HG02759 (cell line): Measurements from ENCODE around the gene BMF.

Experiments used
- ATAC-seq: cut with Tn5 transposase; IDR thresholded peaks from one replicate; pipeline ENCODE4 v1.9.1; 2021; ENCODE audit warnings: mild to moderate bottlenecking, moderate library complexity; ENCODE audit not compliant: unreplicated experiment

Gene BMF

GRCh38 chr15:40050788-40051470 is 57.8 kb downstream of the BMF start:
- ATAC-seq, result no peak

GRCh38 chr15:40048926-40049475 is 59.7 kb downstream of the BMF start:
- ATAC-seq, result no peak

GRCh38 chr15:40048211-40048792 is 60.4 kb downstream of the BMF start:
- no peak for ATAC-seq

GRCh38 chr15:40047415-40048210 is 61.1 kb downstream of the BMF start:
- ATAC-seq, result peak; percentile 67

GRCh38 chr15:40046721-40047414 is 61.8 kb downstream of the BMF start:
- ATAC-seq, result no peak

GRCh38 chr15:40045572-40046217 is 63.0 kb downstream of the BMF start:
- ATAC-seq, result peak; percentile 14

GRCh38 chr15:40044717-40045571 is 63.7 kb downstream of the BMF start:
- peak; percentile 80 for ATAC-seq

- ATAC-seq, result no peak
Measured at GRCh38 chr15:40043927-40044716, 64.6 kb downstream of the BMF start.

GRCh38 chr15:40042791-40043320 is 65.8 kb downstream of the BMF start:
- ATAC-seq, result no peak

- no peak for ATAC-seq
Measured at GRCh38 chr15:40040770-40041169, 67.9 kb downstream of the BMF start.

- ATAC-seq, result no peak
Measured at GRCh38 chr15:40040293-40040635, 68.4 kb downstream of the BMF start.

GRCh38 chr15:40038638-40039543 is 69.8 kb downstream of the BMF start, which contains the start of gene SRP14:
SRP14 (minus strand) TSS chr15:40039181; CDS start chr15:40039116, 65 bp downstream.
- peak; percentile 96 for ATAC-seq

- no peak for ATAC-seq
Measured at GRCh38 chr15:40038275-40038637, 70.4 kb downstream of the BMF start.
